Keratinocyte (primary cell): ENCODE data around the gene RANGRF.

Experiments
- EZH2 ChIP-seq: IDR thresholded peaks from one replicate; pipeline ENCODE4 v1.6.1; 2012; ENCODE audit warnings: inconsistent platforms, mild to moderate bottlenecking, low read length, moderate library complexity
- TF ChIP-seq, protein P1 (sequence below), 3 experiments: IDR thresholded peaks in 1 of 3; conservative IDR thresholded peaks in 1 of 3; optimal IDR thresholded peaks in 1 of 3; 2 replicates in 2 of 3; 3 replicates in 1 of 3; pipeline versions ENCODE3 to v1.5.1; 2011; ENCODE audit warnings: low read length in 3 of 3, mild to moderate bottlenecking in 3 of 3, moderate library complexity in 2 of 3, control low read depth in 1 of 3, inconsistent platforms in 1 of 3; ENCODE audit not compliant: insufficient read depth in 2 of 3; ENCODE audit errors: extremely low read depth in 1 of 3

GRCh38 chr17:8243827-8244226 lies 44.6 kb upstream of the RANGRF start:
- TF ChIP-seq, protein P1, sequence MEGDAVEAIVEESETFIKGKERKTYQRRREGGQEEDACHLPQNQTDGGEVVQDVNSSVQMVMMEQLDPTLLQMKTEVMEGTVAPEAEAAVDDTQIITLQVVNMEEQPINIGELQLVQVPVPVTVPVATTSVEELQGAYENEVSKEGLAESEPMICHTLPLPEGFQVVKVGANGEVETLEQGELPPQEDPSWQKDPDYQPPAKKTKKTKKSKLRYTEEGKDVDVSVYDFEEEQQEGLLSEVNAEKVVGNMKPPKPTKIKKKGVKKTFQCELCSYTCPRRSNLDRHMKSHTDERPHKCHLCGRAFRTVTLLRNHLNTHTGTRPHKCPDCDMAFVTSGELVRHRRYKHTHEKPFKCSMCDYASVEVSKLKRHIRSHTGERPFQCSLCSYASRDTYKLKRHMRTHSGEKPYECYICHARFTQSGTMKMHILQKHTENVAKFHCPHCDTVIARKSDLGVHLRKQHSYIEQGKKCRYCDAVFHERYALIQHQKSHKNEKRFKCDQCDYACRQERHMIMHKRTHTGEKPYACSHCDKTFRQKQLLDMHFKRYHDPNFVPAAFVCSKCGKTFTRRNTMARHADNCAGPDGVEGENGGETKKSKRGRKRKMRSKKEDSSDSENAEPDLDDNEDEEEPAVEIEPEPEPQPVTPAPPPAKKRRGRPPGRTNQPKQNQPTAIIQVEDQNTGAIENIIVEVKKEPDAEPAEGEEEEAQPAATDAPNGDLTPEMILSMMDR (optimal IDR thresholded peaks at IDR 0.05 in 1 of 3, IDR thresholded peaks at IDR 0.05 in 1 of 3, conservative IDR thresholded peaks at IDR 0.05 in 1 of 3; ENCODE audit: extremely low read depth in 1 of 3, insufficient read depth in 2 of 3, low read length in 3 of 3), result no peak
- TF ChIP-seq EZH2, result no peak
